SK-N-SH (cell line): ENCODE data around the gene RBM38. TPM values are rescaled to one million over a fixed set of nuclear protein-coding genes. Genes with fewer than 3 reads are reported as not detected.

Experiments
- CTCF ChIA-PET: fragments of 300-600, 350-600 bp; formaldehyde crosslinking; extraction: SDS; loops from one replicate; lab custom pipeline; 2021; lab: Yijun Ruan, JAX
- POLR2A ChIA-PET: fragments of 350-600 bp; sonication (Branson Sonifier 250); formaldehyde crosslinking; extraction: SDS; loops from one replicate; lab custom pipeline; 2020; ENCODE audit warnings: antibody characterized with exemption, inconsistent platforms; lab: Yijun Ruan, JAX
- DNase-seq: peaks from one replicate; pipeline ENCODE4 v3.0.0; 2012
- H2AFZ ChIP-seq: fragments of 200-600 bp; sonication (generic); 2 replicates; pipeline ENCODE4 v1.8.1; 2016; ENCODE audit warnings: antibody characterized with exemption, mild to moderate bottlenecking, low read depth
- H3F3A ChIP-seq: fragments of 200-600 bp; sonication (generic); replicated peaks from 2 replicates; pipeline ENCODE3; 2016; ENCODE audit warnings: antibody characterized with exemption, mild to moderate bottlenecking; ENCODE audit not compliant: insufficient read depth
- H3K27ac ChIP-seq, 2 experiments: fragments of 200-500 bp in 1 of 2; fragments of 200-600 bp in 1 of 2; sonication (Bioruptor generic) in 1 of 2; sonication (generic), shearing (Covaris generic) in 1 of 2; 2 replicates each; pipeline versions ENCODE4 v1.5.1 to v1.6.1; 2014 to 2016; ENCODE audit warnings: low read depth in 2 of 2, inconsistent platforms in 1 of 2, low read length in 1 of 2, mild to moderate bottlenecking in 1 of 2, mixed read lengths in 1 of 2
- H3K27me3 ChIP-seq: fragments of 200-600 bp; sonication (generic), shearing (Covaris generic); 2 replicates; pipeline ENCODE4 v1.6.1; 2016; ENCODE audit warnings: mixed run types; ENCODE audit not compliant: insufficient read depth
- H3K36me3 ChIP-seq, 2 experiments: fragments of 200-500 bp in 1 of 2; fragments of 200-600 bp in 1 of 2; sonication (Bioruptor generic) in 1 of 2; sonication (generic) in 1 of 2; replicated peaks in 1 of 2; 2 replicates each; pipeline versions ENCODE3 to v1.5.1; 2014 to 2016; ENCODE audit warnings: low read length in 1 of 2, mild to moderate bottlenecking in 1 of 2; ENCODE audit not compliant: insufficient read depth in 2 of 2, control insufficient read depth in 1 of 2
- H3K4me1 ChIP-seq, 2 experiments: fragments of 200-500 bp in 1 of 2; fragments of 200-600 bp in 1 of 2; sonication (Bioruptor generic) in 1 of 2; sonication (generic), shearing (Covaris generic) in 1 of 2; 2 replicates each; pipeline versions ENCODE4 v1.5.1 to v1.6.1; 2014 to 2016; ENCODE audit warnings: low read depth in 1 of 2, low read length in 1 of 2, mixed run types in 1 of 2; ENCODE audit not compliant: insufficient read depth in 2 of 2, control insufficient read depth in 1 of 2
- H3K4me2 ChIP-seq: fragments of 200-600 bp; sonication (generic), shearing (Covaris generic); 2 replicates; pipeline ENCODE4 v1.6.1; 2017; ENCODE audit warnings: mixed run types
- H3K4me3 ChIP-seq, 2 experiments: fragments of 200-500 bp in 1 of 2; fragments of 200-600 bp in 1 of 2; sonication (Bioruptor generic) in 1 of 2; sonication (generic), shearing (Covaris generic) in 1 of 2; 2 replicates each; pipeline versions ENCODE4 v1.5.1 to v1.8.1; 2014 to 2016; ENCODE audit warnings: low read depth in 2 of 2, inconsistent platforms in 1 of 2, low read length in 1 of 2, mild to moderate bottlenecking in 1 of 2, mixed read lengths in 1 of 2, moderate library complexity in 1 of 2
- H3K79me2 ChIP-seq: fragments of 200-600 bp; sonication (generic); 2 replicates; pipeline ENCODE4 v1.8.1; 2017; ENCODE audit warnings: mild to moderate bottlenecking; ENCODE audit not compliant: insufficient read depth
- H3K9ac ChIP-seq: fragments of 200-600 bp; sonication (generic); 2 replicates; pipeline ENCODE4 v1.6.1; 2017; ENCODE audit warnings: mixed run types
- H3K9me2 ChIP-seq: fragments of 200-600 bp; sonication (generic); 2 replicates; pipeline ENCODE4 v1.6.1; 2017; ENCODE audit warnings: mixed run types
- H3K9me3 ChIP-seq: fragments of 200-600 bp; sonication (generic); 2 replicates; pipeline ENCODE4 v1.6.1; 2017; ENCODE audit warnings: mixed run types, mild to moderate bottlenecking, moderate library complexity
- H4K20me1 ChIP-seq: fragments of 200-600 bp; sonication (generic); 2 replicates; pipeline ENCODE4 v1.6.1; 2017; ENCODE audit warnings: mild to moderate bottlenecking, mixed run types; ENCODE audit not compliant: insufficient read depth
- EZH2phosphoT487 ChIP-seq: fragments of 200-600 bp; sonication (generic); IDR thresholded peaks from 2 replicates; pipeline ENCODE4 v1.6.1; 2017; ENCODE audit warnings: low read depth, mixed run types, mild to moderate bottlenecking, antibody characterized with exemption, moderate library complexity, borderline replicate concordance
- FOSL2 ChIP-seq: IDR thresholded peaks from 2 replicates; pipeline ENCODE4 v1.4.0; 2012; ENCODE audit warnings: low read depth, mild to moderate bottlenecking, moderate library complexity, borderline replicate concordance
- MEF2A ChIP-seq: IDR thresholded peaks from 2 replicates; pipeline ENCODE4 v1.4.0; 2012; ENCODE audit warnings: low read depth, borderline replicate concordance
- MXI1 ChIP-seq: IDR thresholded peaks from 2 replicates; pipeline ENCODE4 v1.6.1; 2012; ENCODE audit warnings: mild to moderate bottlenecking, low read depth, low read length, improper control_type of control experiment
- NFIC ChIP-seq: IDR thresholded peaks from 2 replicates; pipeline ENCODE4 v1.4.0; 2012; ENCODE audit warnings: borderline replicate concordance
- POLR2AphosphoS5 ChIP-seq: IDR thresholded peaks from 2 replicates; pipeline ENCODE4 v1.6.1; 2012; ENCODE audit warnings: low read depth, low read length
- RAD21 ChIP-seq: IDR thresholded peaks from 2 replicates; pipeline ENCODE4 v1.6.1; 2012; ENCODE audit warnings: mild to moderate bottlenecking, low read length
- SIN3A ChIP-seq: IDR thresholded peaks from 2 replicates; pipeline ENCODE4 v1.6.1; 2012; ENCODE audit warnings: low read depth, mild to moderate bottlenecking, low read length, moderate library complexity, borderline replicate concordance
- SMC3 ChIP-seq: IDR thresholded peaks from 2 replicates; pipeline ENCODE4 v1.6.1; 2012; ENCODE audit warnings: low read depth, low read length, improper control_type of control experiment
- TCF12 ChIP-seq: IDR thresholded peaks from 2 replicates; pipeline ENCODE4 v1.4.0; 2012
- WGBS: methylation state at CpG from one replicate; pipeline ENCODE4 v1.1.6; 2017; ENCODE audit warnings: low lambda C conversion rate; 5-methylcytosine and 5-hydroxymethylcytosine counted together
- polyA plus RNA-seq, 3 experiments: library from polyadenylated mRNA; depleted of rRNA; stranded (reverse); fragments of >200 nt; gene quantifications; 2 replicates each; pipeline ENCODE4 v1.2.3, GENCODE V29; 2012
- TF ChIP-seq, protein P1 (sequence below): fragments of 150-350 bp; IDR thresholded peaks from 2 replicates; pipeline ENCODE4 v1.6.1; 2016; ENCODE audit warnings: mild to moderate bottlenecking, low read depth, low read length
- TF ChIP-seq, protein P2 (sequence below): IDR thresholded peaks from 2 replicates; pipeline ENCODE4 v1.4.0; 2012; ENCODE audit warnings: low read depth
- TF ChIP-seq, protein P3 (sequence below): IDR thresholded peaks from 2 replicates; pipeline ENCODE4 v1.6.1; 2012; ENCODE audit warnings: mild to moderate bottlenecking, low read depth, low read length, moderate library complexity
- TF ChIP-seq, protein P4 (sequence below): IDR thresholded peaks from 2 replicates; pipeline ENCODE4; 2012
- TF ChIP-seq, protein P5 (sequence below): fragments of 150-350 bp; IDR thresholded peaks from 2 replicates; pipeline ENCODE4 v1.6.1; 2017; ENCODE audit warnings: antibody characterized with exemption, low read length, low read depth, borderline replicate concordance
- TF ChIP-seq, protein P6 (sequence below): IDR thresholded peaks from 2 replicates; pipeline ENCODE4 v1.4.0; 2012; ENCODE audit warnings: low read depth, borderline replicate concordance

Gene RBM38
- polyA plus RNA-seq, 1 of the 3 experiments (the other 2 are of a cell fraction) = 11.5 TPM

DNA sequence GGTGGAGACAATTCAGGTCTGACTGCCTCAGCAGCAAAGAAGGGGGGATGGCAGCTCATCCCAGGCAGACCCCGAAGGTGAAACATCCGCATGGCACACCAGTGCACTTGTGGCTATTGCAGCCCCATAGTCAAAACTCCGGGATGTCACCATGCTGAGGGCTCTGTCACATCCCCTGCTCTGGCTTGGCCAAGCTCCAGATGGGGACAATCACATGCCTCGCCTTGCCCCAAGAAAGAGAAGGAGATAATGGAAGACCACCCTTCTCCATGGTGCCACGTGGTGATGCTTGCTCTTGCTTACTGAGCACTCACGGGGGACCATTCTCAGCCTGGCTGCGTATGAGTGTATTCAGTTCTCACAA is 60.2 kb downstream of the RBM38 start:
- Histone ChIP-seq H3K9me2 (no peaks in the 10 kb centered on the region), H4K20me1 (no peaks in the 10 kb centered on the region), H3K9me3 (no peaks in the 10 kb centered on the region), H3K4me1 (peaks cover 0 to 28% of the 10 kb centered on the region in 2 experiments; a peak in 1 of 4 replicates), H3K4me3 (no peak overlapping the region), H3K9ac (no peak overlapping the region), H3K79me2 (no peaks in the 10 kb centered on the region), H3K4me2 (no peak overlapping the region), H3K27ac (peak overlapping the region in 1 of 2 experiments; percentile 86; a peak in 1 of 4 replicates), H3F3A (no peaks in the 10 kb centered on the region), H3K36me3 (no peaks in the 10 kb centered on the region), H3K27me3 (0 out of 2 replicates have a peak, but pooled peaks cover 4% of the 10 kb centered on the region), H2AFZ (no peak overlapping the region)
- ChIA-PET POLR2A (no interaction called here), CTCF (interaction anchor here (1.0 kb wide), 1 partner anchor 9 kb away, joined by 3 read pairs; no protein-coding TSS in a partner anchor)
- DNase-seq = no peak
- 75% methylated on average over 2 of the region's 7 CpGs for WGBS
- TF ChIP-seq POLR2AphosphoS5 (no peak), FOSL2 (no peak), MEF2A (no peak), SIN3A (no peak), MXI1 (no peak)
- TF ChIP-seq, protein P1, sequence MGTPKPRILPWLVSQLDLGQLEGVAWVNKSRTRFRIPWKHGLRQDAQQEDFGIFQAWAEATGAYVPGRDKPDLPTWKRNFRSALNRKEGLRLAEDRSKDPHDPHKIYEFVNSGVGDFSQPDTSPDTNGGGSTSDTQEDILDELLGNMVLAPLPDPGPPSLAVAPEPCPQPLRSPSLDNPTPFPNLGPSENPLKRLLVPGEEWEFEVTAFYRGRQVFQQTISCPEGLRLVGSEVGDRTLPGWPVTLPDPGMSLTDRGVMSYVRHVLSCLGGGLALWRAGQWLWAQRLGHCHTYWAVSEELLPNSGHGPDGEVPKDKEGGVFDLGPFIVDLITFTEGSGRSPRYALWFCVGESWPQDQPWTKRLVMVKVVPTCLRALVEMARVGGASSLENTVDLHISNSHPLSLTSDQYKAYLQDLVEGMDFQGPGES = no peak
- TF ChIP-seq, protein P2, sequence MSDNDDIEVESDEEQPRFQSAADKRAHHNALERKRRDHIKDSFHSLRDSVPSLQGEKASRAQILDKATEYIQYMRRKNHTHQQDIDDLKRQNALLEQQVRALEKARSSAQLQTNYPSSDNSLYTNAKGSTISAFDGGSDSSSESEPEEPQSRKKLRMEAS = no peak
- TF ChIP-seq, protein P3, sequence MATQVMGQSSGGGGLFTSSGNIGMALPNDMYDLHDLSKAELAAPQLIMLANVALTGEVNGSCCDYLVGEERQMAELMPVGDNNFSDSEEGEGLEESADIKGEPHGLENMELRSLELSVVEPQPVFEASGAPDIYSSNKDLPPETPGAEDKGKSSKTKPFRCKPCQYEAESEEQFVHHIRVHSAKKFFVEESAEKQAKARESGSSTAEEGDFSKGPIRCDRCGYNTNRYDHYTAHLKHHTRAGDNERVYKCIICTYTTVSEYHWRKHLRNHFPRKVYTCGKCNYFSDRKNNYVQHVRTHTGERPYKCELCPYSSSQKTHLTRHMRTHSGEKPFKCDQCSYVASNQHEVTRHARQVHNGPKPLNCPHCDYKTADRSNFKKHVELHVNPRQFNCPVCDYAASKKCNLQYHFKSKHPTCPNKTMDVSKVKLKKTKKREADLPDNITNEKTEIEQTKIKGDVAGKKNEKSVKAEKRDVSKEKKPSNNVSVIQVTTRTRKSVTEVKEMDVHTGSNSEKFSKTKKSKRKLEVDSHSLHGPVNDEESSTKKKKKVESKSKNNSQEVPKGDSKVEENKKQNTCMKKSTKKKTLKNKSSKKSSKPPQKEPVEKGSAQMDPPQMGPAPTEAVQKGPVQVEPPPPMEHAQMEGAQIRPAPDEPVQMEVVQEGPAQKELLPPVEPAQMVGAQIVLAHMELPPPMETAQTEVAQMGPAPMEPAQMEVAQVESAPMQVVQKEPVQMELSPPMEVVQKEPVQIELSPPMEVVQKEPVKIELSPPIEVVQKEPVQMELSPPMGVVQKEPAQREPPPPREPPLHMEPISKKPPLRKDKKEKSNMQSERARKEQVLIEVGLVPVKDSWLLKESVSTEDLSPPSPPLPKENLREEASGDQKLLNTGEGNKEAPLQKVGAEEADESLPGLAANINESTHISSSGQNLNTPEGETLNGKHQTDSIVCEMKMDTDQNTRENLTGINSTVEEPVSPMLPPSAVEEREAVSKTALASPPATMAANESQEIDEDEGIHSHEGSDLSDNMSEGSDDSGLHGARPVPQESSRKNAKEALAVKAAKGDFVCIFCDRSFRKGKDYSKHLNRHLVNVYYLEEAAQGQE = no peak

DNA sequence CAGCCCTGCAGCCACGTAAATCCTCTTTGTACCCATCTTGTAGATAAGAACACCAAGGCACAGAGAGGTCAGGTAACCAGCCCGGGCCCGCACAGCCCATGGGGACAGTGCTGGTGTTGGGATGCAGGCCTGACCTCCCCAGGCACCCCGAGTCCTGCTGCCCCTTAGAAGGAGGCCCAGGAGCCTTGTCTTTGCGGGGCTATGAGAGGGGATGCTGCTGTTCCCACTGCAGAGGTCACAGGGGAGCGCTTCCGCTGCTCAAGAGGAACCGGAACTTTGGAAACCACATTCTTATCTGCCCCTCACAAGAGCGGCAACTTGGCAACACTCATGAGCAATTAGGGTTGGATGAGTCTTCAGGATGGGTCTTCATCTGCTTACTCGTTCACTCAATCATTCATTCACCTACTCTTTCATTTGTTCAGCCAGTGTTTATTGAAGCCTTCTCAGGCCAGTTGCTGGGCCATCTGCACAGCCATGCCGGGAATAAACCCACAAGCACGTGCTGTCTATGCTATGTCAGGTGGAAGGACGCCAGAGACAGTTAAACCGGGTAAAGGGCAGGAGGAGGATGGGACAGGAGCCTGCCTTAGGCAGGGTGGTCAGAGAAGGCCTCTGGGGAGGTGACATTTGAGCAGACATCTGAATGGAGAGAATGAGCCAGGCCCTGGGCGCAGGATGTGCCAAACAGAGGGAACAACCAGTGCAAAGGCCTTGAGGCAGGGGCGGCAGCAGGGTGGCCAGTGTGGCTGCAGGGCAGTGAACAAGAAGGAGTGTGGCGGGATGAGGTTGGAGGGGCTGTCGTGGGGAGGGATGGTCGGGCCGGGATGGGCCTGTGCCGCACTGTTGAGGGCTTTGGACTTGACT is 60.8 kb downstream of the RBM38 start:
- 0 out of 2 replicates have a peak, but pooled peaks cover 4% of the 10 kb centered on the region for H3K27me3 ChIP-seq
- H4K20me1 ChIP-seq = no peaks in the 10 kb centered on the region
- CTCF ChIA-PET = no interaction called here
- POLR2A ChIA-PET = no interaction called here
- 78% methylated on average over 17 of the region's 21 CpGs for WGBS
- no peaks in the 10 kb centered on the region for H3F3A ChIP-seq
- no peaks in the 10 kb centered on the region for H3K9me2 ChIP-seq
- H3K36me3 ChIP-seq = no peaks in the 10 kb centered on the region
- H3K79me2 ChIP-seq = no peaks in the 10 kb centered on the region
- no peak overlapping the region for H3K4me2 ChIP-seq
- H2AFZ ChIP-seq = no peak overlapping the region
- no peak overlapping the region for H3K9ac ChIP-seq
- H3K4me1 ChIP-seq = peaks cover 0 to 28% of the 10 kb centered on the region in 2 experiments; a peak in 1 of 4 replicates
- H3K9me3 ChIP-seq = no peaks in the 10 kb centered on the region
- H3K27ac ChIP-seq = no peak overlapping the region
- H3K4me3 ChIP-seq = no peak overlapping the region
- DNase-seq = no peak
- TF ChIP-seq, protein P2 = no peak
- no peak for TF ChIP-seq POLR2AphosphoS5
- no peak for TF ChIP-seq RAD21
- TF ChIP-seq, protein P4, sequence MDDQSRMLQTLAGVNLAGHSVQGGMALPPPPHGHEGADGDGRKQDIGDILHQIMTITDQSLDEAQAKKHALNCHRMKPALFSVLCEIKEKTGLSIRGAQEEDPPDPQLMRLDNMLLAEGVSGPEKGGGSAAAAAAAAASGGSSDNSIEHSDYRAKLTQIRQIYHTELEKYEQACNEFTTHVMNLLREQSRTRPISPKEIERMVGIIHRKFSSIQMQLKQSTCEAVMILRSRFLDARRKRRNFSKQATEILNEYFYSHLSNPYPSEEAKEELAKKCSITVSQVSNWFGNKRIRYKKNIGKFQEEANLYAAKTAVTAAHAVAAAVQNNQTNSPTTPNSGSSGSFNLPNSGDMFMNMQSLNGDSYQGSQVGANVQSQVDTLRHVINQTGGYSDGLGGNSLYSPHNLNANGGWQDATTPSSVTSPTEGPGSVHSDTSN = no peak
- no peak for TF ChIP-seq TCF12
- TF ChIP-seq, protein P5, sequence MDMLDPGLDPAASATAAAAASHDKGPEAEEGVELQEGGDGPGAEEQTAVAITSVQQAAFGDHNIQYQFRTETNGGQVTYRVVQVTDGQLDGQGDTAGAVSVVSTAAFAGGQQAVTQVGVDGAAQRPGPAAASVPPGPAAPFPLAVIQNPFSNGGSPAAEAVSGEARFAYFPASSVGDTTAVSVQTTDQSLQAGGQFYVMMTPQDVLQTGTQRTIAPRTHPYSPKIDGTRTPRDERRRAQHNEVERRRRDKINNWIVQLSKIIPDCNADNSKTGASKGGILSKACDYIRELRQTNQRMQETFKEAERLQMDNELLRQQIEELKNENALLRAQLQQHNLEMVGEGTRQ = no peak
- TF ChIP-seq, protein P6, sequence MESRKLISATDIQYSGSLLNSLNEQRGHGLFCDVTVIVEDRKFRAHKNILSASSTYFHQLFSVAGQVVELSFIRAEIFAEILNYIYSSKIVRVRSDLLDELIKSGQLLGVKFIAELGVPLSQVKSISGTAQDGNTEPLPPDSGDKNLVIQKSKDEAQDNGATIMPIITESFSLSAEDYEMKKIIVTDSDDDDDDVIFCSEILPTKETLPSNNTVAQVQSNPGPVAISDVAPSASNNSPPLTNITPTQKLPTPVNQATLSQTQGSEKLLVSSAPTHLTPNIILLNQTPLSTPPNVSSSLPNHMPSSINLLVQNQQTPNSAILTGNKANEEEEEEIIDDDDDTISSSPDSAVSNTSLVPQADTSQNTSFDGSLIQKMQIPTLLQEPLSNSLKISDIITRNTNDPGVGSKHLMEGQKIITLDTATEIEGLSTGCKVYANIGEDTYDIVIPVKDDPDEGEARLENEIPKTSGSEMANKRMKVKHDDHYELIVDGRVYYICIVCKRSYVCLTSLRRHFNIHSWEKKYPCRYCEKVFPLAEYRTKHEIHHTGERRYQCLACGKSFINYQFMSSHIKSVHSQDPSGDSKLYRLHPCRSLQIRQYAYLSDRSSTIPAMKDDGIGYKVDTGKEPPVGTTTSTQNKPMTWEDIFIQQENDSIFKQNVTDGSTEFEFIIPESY = no peak
- TF ChIP-seq NFIC = no peak
- TF ChIP-seq SMC3 = no peak
- TF ChIP-seq EZH2phosphoT487 = no peak
